ENCODE measurements around the gene KIAA0040. TPM values are rescaled to one million over a fixed set of nuclear protein-coding genes. Genes with fewer than 3 reads are reported as not detected.

Gene KIAA0040
- total RNA-seq, 1 donor from 2014 or later: 9.7 TPM

DNA sequence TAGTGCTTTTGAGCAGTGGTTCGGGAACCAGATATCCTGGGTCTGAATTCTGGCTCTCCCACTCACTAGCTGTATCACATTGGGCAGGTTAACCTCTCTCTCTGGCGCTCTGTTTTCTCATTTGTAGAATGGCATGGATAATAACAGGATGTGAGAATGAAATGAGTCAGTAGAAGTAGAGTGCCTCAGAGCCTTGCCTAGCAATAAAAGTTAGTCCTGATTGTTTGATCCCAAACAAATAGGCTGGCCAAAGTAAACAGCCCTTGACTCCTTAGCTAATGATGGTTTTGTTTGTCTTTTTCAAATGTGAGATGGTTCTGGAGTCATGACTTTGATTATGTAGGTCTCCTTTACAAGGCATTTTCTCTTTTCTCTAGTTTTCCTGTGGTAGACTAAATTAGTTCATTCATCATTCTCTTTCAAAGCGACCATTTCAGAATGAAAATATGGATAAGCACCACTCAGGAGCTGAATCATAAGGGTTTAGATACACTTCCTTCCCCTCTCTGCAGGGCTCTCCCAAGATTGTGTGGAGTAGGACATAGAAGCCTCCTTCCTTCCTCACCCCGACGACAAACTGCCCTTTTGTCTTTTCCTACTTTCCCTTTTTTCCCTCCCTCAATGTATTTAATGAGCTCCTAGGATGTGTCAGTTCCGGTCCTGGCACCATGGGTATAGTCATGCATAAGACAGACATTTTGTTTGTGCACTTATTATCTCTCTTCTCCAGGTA, 23.1 kb downstream of the KIAA0040 start:
- H3K4me3 ChIP-seq (ENCODE audit: low read depth, low read length): no peak overlapping the region
- peak; percentile 31 for DNase-seq (ENCODE audit: low read depth)
- TF ChIP-seq, protein P1, sequence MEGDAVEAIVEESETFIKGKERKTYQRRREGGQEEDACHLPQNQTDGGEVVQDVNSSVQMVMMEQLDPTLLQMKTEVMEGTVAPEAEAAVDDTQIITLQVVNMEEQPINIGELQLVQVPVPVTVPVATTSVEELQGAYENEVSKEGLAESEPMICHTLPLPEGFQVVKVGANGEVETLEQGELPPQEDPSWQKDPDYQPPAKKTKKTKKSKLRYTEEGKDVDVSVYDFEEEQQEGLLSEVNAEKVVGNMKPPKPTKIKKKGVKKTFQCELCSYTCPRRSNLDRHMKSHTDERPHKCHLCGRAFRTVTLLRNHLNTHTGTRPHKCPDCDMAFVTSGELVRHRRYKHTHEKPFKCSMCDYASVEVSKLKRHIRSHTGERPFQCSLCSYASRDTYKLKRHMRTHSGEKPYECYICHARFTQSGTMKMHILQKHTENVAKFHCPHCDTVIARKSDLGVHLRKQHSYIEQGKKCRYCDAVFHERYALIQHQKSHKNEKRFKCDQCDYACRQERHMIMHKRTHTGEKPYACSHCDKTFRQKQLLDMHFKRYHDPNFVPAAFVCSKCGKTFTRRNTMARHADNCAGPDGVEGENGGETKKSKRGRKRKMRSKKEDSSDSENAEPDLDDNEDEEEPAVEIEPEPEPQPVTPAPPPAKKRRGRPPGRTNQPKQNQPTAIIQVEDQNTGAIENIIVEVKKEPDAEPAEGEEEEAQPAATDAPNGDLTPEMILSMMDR (IDR thresholded peaks at IDR 0.05; ENCODE audit: insufficient read depth, low read length, poor library complexity, severe bottlenecking): no peak
- H3K36me3 ChIP-seq (ENCODE audit: control insufficient read depth, insufficient read depth, low read length): no peaks in the 10 kb centered on the region
- H3K27me3 ChIP-seq (ENCODE audit: control insufficient read depth, insufficient read depth, low read length): no peaks in the 10 kb centered on the region

DNA sequence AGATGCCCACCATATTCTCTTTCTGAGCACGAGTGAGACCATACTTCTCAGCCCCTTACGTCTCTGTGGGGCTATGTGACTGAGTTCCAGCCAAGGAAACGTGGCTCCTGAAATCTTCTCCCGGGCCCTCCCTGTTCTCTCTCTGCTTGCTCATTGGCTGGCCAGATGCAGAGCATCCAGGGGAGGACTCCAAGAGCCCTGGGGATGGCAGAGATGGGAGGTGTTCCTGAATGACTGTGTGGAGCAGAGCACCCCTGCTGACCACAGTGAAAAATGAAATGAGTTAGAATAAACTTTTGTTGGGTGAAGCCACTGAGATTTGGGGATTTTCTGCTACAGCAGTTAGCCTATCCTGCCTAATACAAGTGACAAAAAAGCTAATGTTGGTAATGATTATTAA, 23.8 kb downstream of the KIAA0040 start:
- Histone ChIP-seq H3K36me3 (ENCODE audit: control insufficient read depth, insufficient read depth, low read length) (no peaks in the 10 kb centered on the region), H3K27me3 (ENCODE audit: control insufficient read depth, insufficient read depth, low read length) (no peaks in the 10 kb centered on the region), H3K4me3 (ENCODE audit: low read depth, low read length) (no peak overlapping the region)
- no peak for DNase-seq (ENCODE audit: low read depth)
- TF ChIP-seq, protein P1 (IDR thresholded peaks at IDR 0.05; ENCODE audit: insufficient read depth, low read length, poor library complexity, severe bottlenecking): no peak

DNA sequence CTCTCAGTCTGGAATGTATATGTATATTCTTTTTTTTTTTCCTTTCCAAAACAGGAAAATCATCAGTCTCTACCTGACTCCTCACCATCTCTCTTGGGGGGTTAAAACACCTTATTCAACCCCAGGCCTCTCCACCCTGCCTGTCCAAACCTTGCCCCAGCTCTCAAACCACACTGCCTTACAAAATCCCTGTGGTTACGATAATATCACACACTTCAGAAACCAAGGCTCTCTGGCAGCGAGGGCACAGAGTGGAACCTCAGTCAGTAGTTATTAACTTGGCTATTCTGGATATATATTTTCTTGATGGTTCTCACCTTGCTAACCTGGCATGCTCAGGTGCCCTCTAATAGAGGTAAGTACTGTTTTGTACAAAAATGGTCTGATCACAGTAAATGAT, 24.7 kb downstream of the KIAA0040 start:
- Histone ChIP-seq H3K4me3 (ENCODE audit: low read depth, low read length) (no peak overlapping the region), H3K27me3 (ENCODE audit: control insufficient read depth, insufficient read depth, low read length) (no peaks in the 10 kb centered on the region), H3K36me3 (ENCODE audit: control insufficient read depth, insufficient read depth, low read length) (no peaks in the 10 kb centered on the region)
- DNase-seq (ENCODE audit: low read depth): no peak
- TF ChIP-seq, protein P1 (IDR thresholded peaks at IDR 0.05; ENCODE audit: insufficient read depth, low read length, poor library complexity, severe bottlenecking): no peak

DNA sequence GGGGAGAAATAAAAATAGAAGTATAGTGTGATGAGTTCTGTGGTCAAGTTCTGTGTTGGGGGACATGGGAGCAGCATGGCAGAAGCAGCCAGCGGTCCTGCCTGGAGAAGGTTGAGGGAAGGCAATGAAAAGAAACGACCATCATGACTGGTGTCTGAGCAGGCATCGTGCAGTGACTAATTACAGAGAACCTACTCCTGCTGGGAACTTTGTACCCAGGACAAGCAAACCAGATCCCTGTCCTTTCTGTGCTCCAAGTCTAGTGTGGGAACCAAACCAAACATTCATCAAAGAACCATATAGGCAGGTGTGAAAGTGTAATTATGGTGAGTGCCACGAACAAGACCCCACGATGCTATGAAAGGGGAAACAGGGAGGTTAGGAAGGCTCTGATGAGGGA, 25.8 kb downstream of the KIAA0040 start:
- no peak for DNase-seq (ENCODE audit: low read depth)
- H3K27me3 ChIP-seq (ENCODE audit: control insufficient read depth, insufficient read depth, low read length): no peaks in the 10 kb centered on the region
- TF ChIP-seq, protein P1 (IDR thresholded peaks at IDR 0.05; ENCODE audit: insufficient read depth, low read length, poor library complexity, severe bottlenecking): no peak
- no peaks in the 10 kb centered on the region for H3K36me3 ChIP-seq (ENCODE audit: control insufficient read depth, insufficient read depth, low read length)
- H3K4me3 ChIP-seq (ENCODE audit: low read depth, low read length): no peak overlapping the region

DNA sequence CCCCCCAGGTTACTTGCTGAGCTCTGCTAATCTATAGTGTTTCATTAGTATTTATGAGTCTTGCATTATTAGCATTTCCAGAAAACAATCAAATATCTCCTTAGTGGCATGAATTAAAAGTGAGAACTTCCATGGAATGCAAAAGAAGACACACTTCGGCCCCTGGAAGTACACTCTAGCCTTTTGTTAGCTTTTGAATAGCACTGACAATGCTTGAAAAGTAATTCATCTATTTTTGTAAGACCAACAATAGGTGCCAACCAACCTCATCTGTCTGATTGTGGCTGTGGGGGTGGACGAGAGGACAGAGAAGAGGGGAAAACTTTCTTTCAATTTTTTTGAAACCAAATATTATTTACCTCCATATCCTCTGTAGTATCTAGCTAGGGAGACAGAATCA, 27.8 kb downstream of the KIAA0040 start:
- Histone ChIP-seq H3K27me3 (ENCODE audit: control insufficient read depth, insufficient read depth, low read length) (no peaks in the 10 kb centered on the region), H3K4me3 (ENCODE audit: low read depth, low read length) (no peak overlapping the region), H3K36me3 (ENCODE audit: control insufficient read depth, insufficient read depth, low read length) (no peaks in the 10 kb centered on the region)
- DNase-seq (ENCODE audit: low read depth): no peak
- TF ChIP-seq, protein P1 (IDR thresholded peaks at IDR 0.05; ENCODE audit: insufficient read depth, low read length, poor library complexity, severe bottlenecking): no peak

DNA sequence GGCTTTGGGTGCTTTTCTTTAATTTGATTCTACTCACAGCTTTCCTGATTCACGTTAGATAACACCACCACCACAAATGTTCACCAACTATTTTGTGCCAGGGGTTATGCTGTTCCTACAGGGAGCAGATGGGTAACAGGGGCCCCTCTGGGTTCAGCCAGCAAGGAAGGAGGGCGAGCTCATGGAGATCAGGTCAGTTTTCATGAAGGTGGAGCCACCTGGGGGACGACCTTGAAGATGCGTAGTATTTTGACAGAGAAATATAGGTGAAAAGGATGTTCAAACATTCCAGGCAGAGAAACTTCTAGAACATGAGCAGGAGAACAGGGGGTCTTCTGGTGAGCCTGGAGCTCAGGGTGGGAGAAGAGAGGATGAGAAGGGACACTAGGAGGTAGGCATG, 28.9 kb downstream of the KIAA0040 start:
- TF ChIP-seq, protein P1 (IDR thresholded peaks at IDR 0.05; ENCODE audit: insufficient read depth, low read length, poor library complexity, severe bottlenecking): no peak
- Histone ChIP-seq H3K36me3 (ENCODE audit: control insufficient read depth, insufficient read depth, low read length) (no peaks in the 10 kb centered on the region), H3K27me3 (ENCODE audit: control insufficient read depth, insufficient read depth, low read length) (no peaks in the 10 kb centered on the region), H3K4me3 (ENCODE audit: low read depth, low read length) (no peak overlapping the region)
- DNase-seq (ENCODE audit: low read depth): no peak
